Articular chondrocyte of knee joint (primary cell): ENCODE data around the gene CD69. TPM values are rescaled to one million over a fixed set of nuclear protein-coding genes. Genes with fewer than 3 reads are reported as not detected.

ENCODE experiments used
- total RNA-seq: library from RNA; depleted of rRNA; stranded (reverse); fragments of >200 nt; gene quantifications from 2 replicates; pipeline ENCODE4 v1.2.3, GENCODE V29; 2012

The CD69 gene
- not detected in 2 replicates for total RNA-seq

GRCh38 chr12:9760699-9761418 is at the start of gene CD69:
TSS of gene CD69 (minus strand) at chr12:9760901. CDS start at chr12:9760820, 81 bp downstream.

DNA sequence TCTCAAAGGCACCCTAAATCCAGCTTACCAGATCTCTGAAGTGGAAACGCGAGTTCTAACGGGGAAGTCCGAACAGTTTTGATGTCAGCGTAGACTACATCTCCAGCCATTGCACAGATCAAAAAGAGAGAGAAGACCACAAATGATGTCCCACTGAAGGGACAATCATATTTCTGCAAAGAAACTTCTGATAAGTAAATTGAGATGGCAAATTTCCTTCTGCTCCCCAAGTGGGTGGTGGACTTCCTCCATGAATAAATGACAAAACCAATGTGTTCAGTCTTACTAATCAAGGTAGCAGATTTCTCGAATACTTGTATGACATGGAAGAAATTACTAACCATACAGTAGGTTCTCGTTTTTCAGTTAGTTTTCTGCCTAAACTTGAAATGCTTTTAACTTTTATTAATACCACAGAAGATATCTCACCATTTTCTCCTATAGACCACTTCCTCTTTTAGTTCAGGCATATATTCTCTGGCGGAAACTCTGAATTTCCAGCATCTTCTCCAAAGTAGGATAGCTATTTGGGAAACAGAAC is 27.7 kb downstream of the CD69 start, which contains the start of gene CLECL1:
Gene CLECL1, minus strand, starts transcription at position 177 of the 541 bp plus-strand sequence.

Other genes starting within 250 kb of the CD69 start
- not detected in 2 replicates for gene KLRB1, start 153.0 kb downstream of the CD69 start, total RNA-seq
- gene CLEC2D, start 91.2 kb downstream of the CD69 start, total RNA-seq: 6.9 and 9.5 TPM in 2 replicates
- gene CLECL1, start 27.8 kb downstream of the CD69 start, total RNA-seq: not detected in 2 replicates
- 0.13 and 0.32 TPM in 2 replicates for gene KLRF1, start 66.6 kb upstream of the CD69 start, total RNA-seq
- gene CLEC2B, start 108.5 kb upstream of the CD69 start, total RNA-seq: 0.78 and 2.4 TPM in 2 replicates
- gene KLRF2, start 120.6 kb upstream of the CD69 start, total RNA-seq: not detected in 2 replicates
- not detected in 2 replicates for gene CLEC2A, start 171.5 kb upstream of the CD69 start, total RNA-seq
- gene CLEC12A, start 210.5 kb upstream of the CD69 start, total RNA-seq: not detected in 2 replicates
- gene CLEC1B, start 238.2 kb upstream of the CD69 start, total RNA-seq: not detected in 2 replicates
- not detected in 2 replicates for gene CLEC12B, start 249.7 kb upstream of the CD69 start, total RNA-seq